ENCODE results near the gene ZNHIT6. TPM values are rescaled to one million over a fixed set of nuclear protein-coding genes. Genes with fewer than 3 reads are reported as not detected.
"Not testable (repeated sequence)": the region's sequence is repeated elsewhere in the genome, so short reads cannot be mapped to it uniquely, and the experiment has no call there.

Gene ZNHIT6
- total and polyA plus RNA-seq, 8 donors, result 5.6 to 12.3 (median 8.8) TPM

DNA sequence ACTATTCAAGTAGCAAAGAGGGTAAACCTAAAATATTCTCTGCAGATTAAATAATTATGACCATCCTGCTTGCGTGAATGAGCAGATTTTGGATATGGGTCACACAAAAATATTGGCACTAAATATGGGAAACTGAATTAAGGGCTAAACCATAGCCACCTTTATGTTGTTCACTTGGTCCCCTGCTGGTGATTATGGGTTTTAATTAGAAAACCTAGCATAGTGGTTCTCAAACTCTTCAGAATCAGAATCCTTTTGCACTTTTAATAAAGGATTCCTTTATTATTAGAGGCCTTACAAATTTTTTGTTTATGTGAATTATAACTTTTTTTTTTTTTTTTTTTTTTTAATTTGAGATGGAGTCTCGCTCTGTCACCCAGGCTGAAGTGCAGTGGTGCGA is 38.5 kb upstream of the ZNHIT6 start:
- DNase-seq, result no peak
- H3K27me3 ChIP-seq, result no peaks in the 10 kb centered on the region
- H3K4me1 ChIP-seq, result no peaks in the 10 kb centered on the region
- H3K4me3 ChIP-seq, result no peak overlapping the region
- no peaks in the 10 kb centered on the region for H3K36me3 ChIP-seq
- H3K9me3 ChIP-seq, result no peaks in the 10 kb centered on the region
- intact Hi-C loops (cut with DNase I; ENCODE audit: low total_unique reads), result no loop called here
- 87 to 95% (median 93%) methylated on average over 3 of the region's 3 CpGs for WGBS, 5 donors
- no peak for TF ChIP-seq POLR2A (IDR thresholded peaks at IDR 0.05)
- TF ChIP-seq CTCF (IDR thresholded peaks at IDR 0.05), result no peak
- TF ChIP-seq POLR2AphosphoS5 (IDR thresholded peaks at IDR 0.05), result no peak
- no peak for TF ChIP-seq EP300 (IDR thresholded peaks at IDR 0.05)
- no peak overlapping the region for H3K27ac ChIP-seq

GRCh38 chr1:85743814-85744213 is 35.6 kb upstream of the ZNHIT6 start:
- H3K27me3 ChIP-seq, result no peaks in the 10 kb centered on the region
- TF ChIP-seq CTCF (IDR thresholded peaks at IDR 0.05) (no peak), EP300 (IDR thresholded peaks at IDR 0.05) (no peak), POLR2A (IDR thresholded peaks at IDR 0.05) (no peak), POLR2AphosphoS5 (IDR thresholded peaks at IDR 0.05) (no peak)
- 82 to 87% (median 84%) methylated on average over 3 of the region's 3 CpGs for WGBS, 5 donors
- no peaks in the 10 kb centered on the region for H3K9me3 ChIP-seq
- H3K4me1 ChIP-seq, result no peaks in the 10 kb centered on the region
- intact Hi-C loops (cut with DNase I; ENCODE audit: low total_unique reads), result no loop called here
- no peak overlapping the region for H3K27ac ChIP-seq
- DNase-seq, result no peak
- H3K36me3 ChIP-seq, result no peaks in the 10 kb centered on the region
- no peak overlapping the region for H3K4me3 ChIP-seq

- DNase-seq, result peak in 1 of 2 donors; percentile 3
- H3K4me1 ChIP-seq, result no peaks in the 10 kb centered on the region
- TF ChIP-seq EP300 (IDR thresholded peaks at IDR 0.05) (no peak), CTCF (IDR thresholded peaks at IDR 0.05) (no peak), POLR2AphosphoS5 (IDR thresholded peaks at IDR 0.05) (no peak), POLR2A (IDR thresholded peaks at IDR 0.05) (no peak)
- H3K27ac ChIP-seq, result no peak overlapping the region
- H3K9me3 ChIP-seq, result no peaks in the 10 kb centered on the region
- intact Hi-C loops (cut with DNase I; ENCODE audit: low total_unique reads), result no loop called here
- no peak overlapping the region for H3K4me3 ChIP-seq
- no peaks in the 10 kb centered on the region for H3K27me3 ChIP-seq
- WGBS, 5 donors, result 52 to 83% (median 67%) methylated on average over 1 of the region's 1 CpG
- no peaks in the 10 kb centered on the region for H3K36me3 ChIP-seq
Observed at GRCh38 chr1:85734931-85735330, 26.7 kb upstream of the ZNHIT6 start.

- H3K9me3 ChIP-seq, result peaks cover 0 to 27% (median 19%) of the 10 kb centered on the region in 4 donors
- H3K4me1 ChIP-seq, result no peaks in the 10 kb centered on the region
- TF ChIP-seq POLR2A (IDR thresholded peaks at IDR 0.05) (no peak), POLR2AphosphoS5 (IDR thresholded peaks at IDR 0.05) (no peak), EP300 (IDR thresholded peaks at IDR 0.05) (no peak), CTCF (IDR thresholded peaks at IDR 0.05) (no peak)
- intact Hi-C loops (cut with DNase I; ENCODE audit: low total_unique reads), result no loop called here
- no peak overlapping the region for H3K4me3 ChIP-seq
- H3K36me3 ChIP-seq, result no peaks in the 10 kb centered on the region
- WGBS, 5 donors, result 88 to 94% (median 92%) methylated on average over 7 of the region's 7 CpGs
- DNase-seq, result no peak
- H3K27me3 ChIP-seq, result no peaks in the 10 kb centered on the region
- no peak overlapping the region for H3K27ac ChIP-seq
Observed at GRCh38 chr1:85718678-85719340, 10.6 kb upstream of the ZNHIT6 start.

DNA sequence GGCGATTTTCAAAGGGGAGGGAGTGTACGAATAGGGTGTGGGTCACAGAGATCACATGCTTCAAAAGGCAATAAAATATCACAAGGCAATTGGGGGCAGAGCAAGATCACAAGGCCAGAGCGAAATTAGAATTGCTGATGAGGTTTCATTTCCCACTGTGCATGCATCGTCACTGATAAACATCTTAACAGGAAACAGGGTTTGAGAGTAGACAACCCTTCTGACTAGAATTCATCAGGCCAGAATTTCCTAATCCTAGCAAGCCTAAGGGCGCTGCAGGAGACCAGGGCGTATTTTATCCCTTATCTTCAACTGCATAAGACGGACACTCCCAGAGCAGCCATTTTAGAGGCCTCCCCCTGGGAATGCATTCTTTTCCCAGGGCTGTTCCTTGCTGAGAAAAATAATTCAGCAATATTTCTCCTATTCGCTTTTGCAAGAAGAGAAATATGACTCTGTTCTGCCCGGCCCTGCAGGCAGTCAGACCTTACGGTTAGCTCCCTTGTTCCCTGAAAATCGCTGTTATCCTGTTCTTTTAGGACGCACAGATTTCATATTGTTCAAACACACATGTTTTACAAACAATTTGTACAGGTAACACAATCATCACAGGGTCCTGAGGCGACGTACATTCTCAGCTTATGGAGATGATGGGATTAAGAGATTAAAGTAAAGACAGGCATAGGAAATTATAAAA is 6.3 kb upstream of the ZNHIT6 start:
- DNase-seq, result not testable (repeated sequence)

More for the DNA sequence above, 6.3 kb upstream of the ZNHIT6 start:
- H3K36me3 ChIP-seq; intact Hi-C loops (cut with DNase I; ENCODE audit: low total_unique reads); H3K27me3 ChIP-seq; H3K4me1 ChIP-seq; H3K27ac ChIP-seq; H3K4me3 ChIP-seq: not testable (repeated sequence)
- WGBS, 5 donors, result 86 to 90% (median 89%) methylated on average over 14 of the region's 14 CpGs
- peaks cover 0 to 16% (median 11%) of the 10 kb centered on the region in 4 donors for H3K9me3 ChIP-seq
